ENCODE measurements around the gene WWTR1.

Gene WWTR1

DNA sequence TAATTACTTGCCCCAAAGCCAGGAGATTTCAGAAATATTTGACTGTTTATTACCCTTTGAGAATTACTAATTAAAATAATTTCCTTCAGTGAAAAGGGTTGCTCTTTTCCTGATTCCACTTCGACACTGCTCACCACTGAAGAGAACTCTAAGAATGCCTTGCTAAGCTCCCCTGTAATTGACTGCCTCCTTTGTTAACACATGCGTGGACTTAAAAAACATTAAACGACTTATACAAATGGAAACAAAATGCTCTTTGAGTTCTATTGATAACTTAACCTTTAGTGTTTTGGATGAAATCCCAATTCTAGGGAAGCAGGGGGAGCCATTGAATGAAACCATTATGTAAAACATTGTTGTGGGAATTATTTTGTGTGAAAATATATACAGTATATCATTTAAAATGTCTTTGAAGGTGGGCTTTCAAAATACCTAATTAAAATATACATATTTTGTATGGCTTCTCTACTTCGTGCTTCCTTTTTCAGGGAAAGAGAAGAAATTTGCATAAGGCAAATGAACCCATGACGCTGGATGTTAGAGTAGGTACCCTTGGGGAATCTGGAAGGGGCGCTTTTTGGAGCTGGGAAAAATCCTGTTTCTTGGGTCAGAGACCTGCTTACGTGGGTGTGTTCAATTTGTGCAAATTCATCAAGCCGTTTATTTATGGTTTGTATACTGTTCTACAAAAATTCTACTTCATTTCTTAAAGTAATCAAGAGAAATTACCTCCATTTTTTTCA lies 64.2 kb downstream of the WWTR1 start:
- no peak for DNase-seq (ENCODE audit: low read depth in 2 of 2)

DNA sequence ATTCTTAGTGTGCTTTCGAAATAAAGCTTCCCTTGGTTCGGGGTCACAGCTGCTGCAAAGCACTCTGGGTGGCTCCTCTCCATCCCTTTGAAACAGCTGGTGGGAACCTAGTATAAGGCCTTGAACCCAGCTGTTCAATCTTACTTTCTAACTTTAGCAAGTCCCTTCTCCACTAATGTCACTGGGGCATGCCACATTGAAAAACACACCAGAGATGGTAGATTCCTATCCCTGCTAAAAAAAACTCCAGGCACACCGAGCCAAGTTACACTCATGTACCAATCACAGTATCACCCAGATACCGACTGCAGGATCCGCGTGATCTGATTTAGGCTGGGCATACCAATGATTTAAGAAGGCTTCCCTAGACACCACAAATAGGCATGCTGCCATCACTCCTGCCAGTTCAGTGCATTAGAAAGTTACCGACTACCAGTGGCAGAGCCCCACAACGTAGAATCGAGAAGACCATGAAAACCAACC lies 65.0 kb downstream of the WWTR1 start:
- no peak for DNase-seq (ENCODE audit: low read depth in 2 of 2)

DNA sequence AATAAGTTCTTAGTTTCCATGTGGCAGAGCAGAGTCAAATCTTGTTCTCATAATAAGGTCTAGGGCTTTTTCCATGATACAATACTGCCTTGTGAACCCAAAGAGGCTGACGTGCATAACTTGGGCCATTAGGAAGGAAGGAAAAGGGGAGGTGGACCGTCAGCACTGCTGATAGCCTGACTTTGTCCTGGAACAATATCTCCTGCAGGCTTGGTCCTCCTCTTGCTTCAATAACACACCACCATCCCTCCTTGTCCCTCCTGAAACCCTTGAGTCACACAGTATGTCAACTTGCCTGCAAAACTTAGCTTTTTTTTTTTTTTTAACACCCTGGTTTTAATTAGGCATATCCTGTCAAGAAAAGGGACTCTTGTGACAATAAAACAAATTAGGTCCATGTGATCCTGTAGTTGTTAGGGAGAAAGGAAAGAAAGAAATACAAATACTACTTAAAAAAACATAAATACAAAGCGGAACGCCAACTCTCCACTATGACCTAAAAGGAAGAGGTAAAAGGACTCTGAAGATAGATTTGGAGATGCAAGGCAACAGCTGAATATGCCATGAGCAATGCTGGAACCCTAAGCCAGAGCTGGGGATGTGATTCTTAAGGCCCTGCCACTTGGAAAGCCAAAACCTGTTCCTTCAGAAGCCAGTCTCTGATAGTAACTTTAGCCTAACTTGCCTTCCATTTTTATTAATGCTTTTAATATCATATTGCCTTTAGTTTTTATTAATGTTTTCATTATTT lies 67.0 kb downstream of the WWTR1 start:
- DNase-seq (ENCODE audit: low read depth in 2 of 2): no peak

DNA sequence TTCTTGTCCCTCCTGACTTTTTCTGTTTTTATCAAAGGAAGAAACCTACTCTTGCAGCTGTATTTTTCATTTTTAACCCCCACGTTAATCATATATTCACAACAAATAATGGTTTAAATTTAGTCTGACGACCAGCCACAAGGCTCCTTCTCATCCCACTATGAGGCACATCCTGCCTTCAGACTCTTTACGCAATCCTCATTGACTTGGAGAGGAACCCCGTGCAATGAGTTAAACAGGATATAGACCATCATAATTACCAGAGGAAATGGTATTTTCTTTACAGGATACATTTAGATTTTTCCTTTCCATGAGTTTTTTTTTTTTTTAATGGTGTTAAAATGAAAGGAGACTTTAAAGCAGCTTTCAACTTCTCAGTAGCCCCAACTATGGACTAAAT lies 68.5 kb downstream of the WWTR1 start:
- DNase-seq (ENCODE audit: low read depth in 2 of 2): no peak

DNA sequence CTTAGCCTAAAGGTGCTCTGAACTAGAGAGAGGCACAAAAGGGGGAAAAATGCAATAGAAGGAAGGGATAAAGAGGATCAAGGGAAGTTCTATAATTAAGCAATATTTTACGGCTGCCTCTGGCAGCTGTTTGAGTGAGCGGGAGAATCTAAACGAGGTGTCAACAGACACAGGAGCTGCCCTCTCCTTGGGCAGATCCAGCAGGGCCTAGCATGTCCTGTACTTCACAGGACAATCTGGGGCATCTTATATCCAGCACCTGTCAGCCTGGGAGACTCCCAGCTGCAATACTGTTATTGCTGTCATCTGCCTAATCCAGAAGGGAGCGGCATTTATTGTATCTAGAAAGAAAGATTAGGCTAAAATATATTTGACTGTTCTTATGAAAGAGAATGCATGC lies 68.9 kb downstream of the WWTR1 start:
- DNase-seq (ENCODE audit: low read depth in 2 of 2): no peak

DNA sequence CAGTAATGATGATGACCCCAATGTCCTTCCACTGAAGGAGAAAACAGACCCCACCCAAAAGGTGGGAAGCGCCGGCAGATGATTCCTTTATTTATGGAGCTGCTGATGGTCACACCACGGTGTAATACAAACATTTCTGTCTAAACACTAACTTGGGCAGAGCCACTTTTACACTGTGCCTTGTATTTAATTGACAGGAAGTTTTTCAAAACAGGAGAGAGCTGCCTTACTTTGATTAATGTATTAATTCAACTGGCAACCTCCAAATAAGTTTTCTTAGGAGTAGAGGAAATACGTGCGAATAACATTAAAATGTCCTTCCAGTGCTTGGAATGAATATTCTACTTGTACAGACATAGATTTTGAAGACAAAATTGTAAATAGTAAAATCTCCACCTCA lies 70.4 kb downstream of the WWTR1 start:
- DNase-seq (ENCODE audit: low read depth in 2 of 2): no peak

DNA sequence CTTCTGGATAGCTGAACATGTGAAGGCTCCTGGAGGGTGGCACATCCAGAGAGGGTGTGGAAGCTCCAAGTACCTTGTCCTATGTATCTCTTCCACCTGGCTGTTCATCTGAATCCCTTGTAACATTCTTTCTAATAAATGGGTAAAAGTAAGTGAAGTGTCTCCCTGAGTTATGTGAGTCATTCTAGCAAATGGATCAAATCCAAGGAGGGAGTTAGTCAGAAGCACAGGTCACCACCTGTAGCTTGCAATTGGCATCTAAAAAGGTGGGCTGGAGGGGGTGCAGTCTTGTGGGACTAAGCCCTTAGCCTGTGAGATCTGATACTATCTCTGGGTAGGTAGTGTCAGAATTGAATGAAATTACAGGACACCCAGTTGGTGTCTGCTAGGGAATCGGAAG lies 71.0 kb downstream of the WWTR1 start:
- no peak for DNase-seq (ENCODE audit: low read depth in 2 of 2)

DNA sequence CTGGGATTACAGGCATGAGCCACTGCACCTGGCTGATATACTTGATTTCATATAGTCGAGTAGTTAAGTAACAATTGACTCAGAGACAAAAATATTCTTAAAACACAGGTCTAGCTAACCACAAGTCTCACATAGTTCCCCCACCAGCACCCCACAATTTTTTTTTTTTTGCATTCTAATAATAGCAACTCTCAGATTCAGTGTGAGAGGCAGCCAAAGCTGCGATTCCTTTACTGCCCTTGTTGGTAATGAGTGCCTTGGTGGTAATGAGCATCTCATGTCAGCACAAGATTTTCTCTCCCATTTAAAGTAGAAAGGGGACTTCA lies 72.5 kb downstream of the WWTR1 start:
- no peak for DNase-seq (ENCODE audit: low read depth in 2 of 2)

DNA sequence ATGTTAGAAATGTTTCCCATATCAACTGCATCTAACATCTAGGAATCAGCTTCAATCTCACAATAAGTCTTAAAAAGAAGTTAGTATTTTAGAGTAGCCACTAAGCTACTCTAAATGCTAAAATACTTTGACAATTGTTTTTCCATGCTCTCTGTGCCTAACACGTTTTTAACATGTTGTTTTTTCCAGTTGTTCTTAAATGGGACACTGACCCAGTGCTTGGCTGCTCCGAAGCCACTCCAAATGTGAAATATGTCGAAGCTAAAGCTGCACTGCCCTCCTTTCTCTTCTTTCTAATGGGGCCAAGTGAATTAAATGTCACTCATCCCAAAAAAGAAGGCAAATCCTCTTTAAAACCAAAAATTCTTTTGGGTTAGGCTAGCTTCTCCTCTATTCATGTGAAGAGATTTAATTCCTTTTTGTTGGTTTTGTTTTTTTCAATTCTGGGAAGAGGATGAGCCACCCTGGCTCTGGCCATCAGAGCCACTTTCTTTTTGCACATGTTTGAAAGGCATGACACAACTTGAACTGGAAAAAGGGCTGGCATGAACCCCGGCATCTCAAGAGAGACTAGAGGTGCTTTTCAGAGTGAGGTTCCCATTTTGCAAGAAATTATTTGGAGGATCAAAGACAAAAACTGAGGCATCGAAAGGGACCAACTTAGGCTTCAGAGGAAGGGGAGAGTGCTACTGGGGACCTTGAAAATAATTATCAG lies 73.7 kb downstream of the WWTR1 start:
- DNase-seq (ENCODE audit: low read depth in 2 of 2): no peak

DNA sequence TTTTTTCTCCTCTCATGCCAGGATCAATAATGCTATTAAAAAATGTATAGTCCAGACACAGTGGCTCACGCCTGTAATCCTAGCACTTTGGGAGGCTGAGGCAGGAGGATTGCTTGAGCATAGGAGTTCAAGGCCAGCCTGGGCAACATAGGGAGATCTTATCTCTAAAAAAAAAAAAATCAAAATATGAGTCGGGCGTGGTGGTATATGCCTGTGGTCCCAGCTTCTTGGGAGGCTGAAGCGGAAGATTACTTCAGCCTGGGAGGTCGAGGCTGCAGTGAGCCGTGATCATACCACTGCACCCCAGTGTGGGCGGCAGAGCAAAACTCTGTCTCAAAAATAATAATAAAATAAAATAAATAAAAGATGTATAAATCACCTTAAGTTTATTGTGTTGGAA lies 75.4 kb downstream of the WWTR1 start:
- no peak for DNase-seq (ENCODE audit: low read depth in 2 of 2)

DNA sequence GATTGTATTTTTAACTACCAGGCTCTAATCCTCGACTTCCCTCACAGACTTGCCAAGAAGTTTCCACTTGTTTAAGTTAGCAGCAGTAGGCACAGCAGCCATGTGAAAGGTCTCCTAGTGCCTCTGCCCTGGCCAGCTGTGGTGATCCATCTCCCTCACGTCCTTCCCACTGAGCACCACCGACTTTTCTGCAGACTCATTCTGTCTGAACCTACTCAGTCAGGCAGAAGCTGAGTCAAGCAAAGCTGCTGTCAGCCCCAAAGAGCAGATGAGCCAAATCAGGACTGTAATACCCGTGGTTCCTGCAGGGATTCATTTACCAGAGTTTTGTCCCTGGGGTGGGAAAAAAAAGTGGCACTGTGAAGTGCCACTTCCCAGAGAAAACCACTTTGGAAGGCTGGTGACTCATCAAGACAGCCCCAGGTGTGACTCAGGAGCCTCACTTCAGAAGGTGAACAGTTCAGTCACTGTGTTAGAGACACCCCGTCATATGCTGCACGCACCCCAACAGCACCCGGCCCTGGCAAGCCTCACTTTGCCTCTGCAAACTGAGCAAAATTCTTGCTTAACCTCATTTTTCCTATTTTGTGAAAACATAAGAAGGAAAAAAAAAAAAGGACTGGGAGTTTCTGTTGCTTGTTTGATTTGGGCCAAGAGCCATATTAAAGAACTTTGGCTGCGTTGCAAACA lies 76.0 kb downstream of the WWTR1 start:
- no peak for DNase-seq (ENCODE audit: low read depth in 2 of 2)

DNA sequence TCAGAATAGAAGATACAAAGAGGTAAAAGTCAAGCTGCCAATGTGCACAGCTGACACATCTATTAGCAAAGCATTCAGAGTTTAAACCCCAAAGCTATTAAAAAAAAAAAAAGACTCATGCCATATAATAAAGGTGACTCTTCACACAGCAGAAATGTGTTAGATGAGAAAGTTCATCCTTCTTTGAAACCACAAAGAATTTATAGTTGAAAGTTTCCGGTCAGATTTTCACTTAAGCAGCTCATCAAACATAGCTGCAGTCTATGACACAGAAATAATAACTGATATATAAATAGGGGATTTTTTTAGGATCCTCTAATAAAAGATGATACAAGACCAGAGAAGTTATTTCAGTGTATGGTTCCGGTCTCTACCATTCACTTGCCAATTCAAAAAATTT lies 76.6 kb downstream of the WWTR1 start:
- no peak for DNase-seq (ENCODE audit: low read depth in 2 of 2)

DNA sequence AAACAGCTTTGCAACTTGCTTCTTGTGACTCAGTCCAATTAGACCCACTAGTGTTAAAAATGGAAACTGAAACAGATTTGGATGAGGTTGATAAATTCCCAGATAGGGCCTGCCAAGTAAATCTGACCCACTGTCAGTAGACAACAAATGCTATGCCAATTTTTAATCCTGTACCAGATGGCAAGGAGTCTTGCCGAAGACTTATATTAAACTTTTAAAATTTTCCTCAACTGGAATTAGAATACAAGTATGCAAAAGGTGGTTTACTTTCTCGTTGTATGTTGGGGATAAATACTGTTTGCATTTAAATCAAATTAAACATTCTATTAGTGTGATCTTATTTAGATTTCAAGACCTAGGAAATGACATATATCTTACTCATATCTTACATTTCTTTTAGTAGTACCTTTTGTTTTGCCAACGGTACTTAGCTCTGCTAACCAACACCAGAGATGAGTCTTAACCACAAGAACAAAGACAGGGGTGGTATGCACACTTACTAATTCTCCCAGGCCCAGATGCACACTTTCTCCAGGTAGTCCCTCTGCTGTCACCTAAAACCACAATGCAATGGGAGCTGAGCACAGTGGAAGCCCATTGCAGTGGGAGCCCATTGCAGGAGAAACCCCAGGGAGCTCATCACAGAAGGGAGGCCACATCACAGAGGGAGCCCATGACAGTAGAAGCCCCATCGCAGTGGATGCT lies 77.8 kb downstream of the WWTR1 start:
- no peak for DNase-seq (ENCODE audit: low read depth in 2 of 2)

DNA sequence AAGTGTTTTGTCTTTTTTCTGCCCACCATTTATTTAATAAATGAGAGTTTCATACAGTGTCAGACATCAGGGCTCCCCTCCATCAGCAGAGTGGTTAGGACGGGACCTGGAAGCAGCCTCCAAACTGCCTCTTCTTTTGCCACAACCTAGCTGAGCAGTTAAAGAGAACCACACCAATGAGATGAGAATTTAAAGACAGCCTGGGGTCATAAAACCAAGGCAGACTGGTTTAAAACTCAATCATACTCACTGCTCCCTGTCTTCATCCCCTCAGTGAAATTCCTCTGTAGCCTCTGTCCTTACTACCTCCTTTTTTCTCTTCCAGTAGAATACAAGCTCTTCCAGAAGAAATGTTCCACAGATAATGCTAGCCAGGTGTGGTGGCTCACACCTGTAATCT lies 78.7 kb downstream of the WWTR1 start:
- DNase-seq (ENCODE audit: low read depth in 2 of 2): no peak

DNA sequence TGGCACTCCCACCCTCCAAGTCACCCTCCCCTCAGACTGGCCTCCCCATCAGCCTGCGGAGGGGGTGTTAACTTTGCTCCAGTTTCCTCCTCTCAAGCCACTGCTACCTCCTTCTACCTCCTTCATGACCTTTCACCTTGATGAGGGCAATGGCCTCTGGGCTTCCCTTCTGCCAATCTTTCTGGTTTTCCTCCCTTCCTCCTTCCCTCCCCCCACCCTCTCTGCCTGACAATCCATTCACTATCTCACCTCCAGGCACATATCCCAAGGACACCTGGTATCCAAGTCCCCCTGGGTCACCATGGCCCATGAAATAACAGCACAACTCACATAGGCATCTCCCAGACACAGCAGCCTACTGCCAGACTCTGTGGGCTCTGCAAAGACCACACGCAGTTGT lies 80.0 kb downstream of the WWTR1 start:
- DNase-seq (ENCODE audit: low read depth in 2 of 2): no peak

DNA sequence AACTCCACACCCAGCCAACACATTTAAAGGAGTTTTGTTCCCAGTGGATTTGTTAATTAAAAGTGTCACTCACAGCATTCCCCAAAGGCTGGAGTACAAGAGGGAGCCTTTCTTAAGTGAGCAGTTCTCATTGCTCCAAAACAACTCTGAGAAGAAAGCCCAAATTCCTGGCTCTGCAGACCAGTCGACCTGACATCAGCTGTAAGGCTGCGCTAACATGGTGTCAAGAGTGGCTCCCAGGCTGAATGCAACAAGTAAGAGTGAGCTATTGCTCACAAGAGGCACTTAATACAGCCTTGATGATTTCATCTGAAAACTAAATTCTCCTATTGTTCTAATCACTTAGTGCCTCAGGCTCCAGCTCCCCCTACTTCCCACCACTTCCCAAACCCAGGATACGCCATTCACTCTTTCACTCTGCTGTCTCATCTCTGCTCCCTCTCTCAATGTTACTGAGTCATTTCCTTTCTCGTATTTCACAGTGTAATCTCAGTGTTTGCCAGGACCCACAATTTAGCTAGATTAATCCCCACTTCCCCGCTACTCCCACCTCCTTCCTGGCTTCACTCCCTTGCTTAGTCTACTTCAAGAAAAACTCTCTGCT lies 81.8 kb downstream of the WWTR1 start:
- DNase-seq (ENCODE audit: low read depth in 2 of 2): no peak

DNA sequence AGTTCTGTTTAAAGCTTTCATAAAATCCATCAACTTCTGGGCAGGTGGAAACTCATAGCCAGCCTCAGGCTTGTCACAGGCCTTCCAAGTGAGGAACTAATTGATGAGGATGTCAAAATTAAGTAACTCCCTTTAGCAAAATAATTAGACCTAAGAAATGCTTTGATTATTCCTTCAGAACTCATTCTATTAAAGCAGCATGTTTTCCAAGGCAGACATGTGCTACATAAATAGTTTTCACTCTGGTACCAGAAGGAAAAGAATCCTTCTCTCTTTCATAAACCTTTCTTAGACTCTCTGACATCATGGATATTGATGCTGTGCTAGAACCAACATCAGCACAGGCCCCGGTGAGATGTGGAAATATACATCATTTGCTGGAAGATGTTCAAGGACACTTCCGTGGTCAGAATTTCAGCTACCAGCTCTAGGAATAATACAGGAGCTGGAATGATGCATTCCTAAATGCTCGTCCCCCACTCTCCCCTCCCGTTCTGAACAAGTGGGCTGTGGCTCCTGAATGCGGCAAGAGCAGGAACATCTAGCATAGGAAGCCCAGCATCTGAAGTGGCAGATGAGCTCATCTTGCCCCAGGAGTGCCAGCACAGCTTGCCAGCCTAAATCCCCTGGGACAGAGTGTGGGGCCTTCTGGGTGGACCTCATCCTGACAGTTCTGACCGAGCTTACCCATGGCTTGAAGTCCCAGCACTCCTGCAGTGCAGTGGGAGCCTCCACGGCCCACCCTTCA lies 82.4 kb downstream of the WWTR1 start:
- DNase-seq (ENCODE audit: low read depth in 2 of 2): no peak

DNA sequence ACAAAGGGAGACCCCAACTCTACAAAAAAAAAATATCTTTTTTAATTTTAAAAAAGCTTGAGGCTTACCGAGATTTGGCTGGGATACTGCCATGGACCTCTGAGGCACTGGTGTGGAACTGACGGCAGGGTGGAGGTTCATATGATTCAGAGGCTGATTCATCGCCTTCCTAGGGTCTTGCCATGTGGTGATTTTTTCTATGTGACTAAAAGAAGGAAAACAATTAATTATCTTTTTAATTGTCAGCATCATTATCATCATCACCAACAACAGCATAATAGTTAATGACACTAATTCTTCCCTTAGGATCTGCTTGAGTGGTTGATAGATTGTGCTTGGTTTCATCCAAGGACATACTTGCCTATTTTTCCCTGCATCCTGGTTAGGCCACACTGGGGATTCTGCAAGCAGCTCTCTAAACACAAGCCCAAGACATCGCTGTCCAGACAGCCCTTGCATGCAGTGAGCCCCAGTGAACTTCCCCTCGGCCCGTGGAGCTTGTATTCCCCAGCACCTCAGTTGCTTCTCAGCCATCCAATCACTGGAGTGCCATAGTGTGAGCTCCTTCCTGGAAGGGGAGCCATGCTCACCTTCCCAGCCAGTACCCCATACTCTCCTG lies 84.9 kb downstream of the WWTR1 start:
- no peak for DNase-seq (ENCODE audit: low read depth in 2 of 2)

DNA sequence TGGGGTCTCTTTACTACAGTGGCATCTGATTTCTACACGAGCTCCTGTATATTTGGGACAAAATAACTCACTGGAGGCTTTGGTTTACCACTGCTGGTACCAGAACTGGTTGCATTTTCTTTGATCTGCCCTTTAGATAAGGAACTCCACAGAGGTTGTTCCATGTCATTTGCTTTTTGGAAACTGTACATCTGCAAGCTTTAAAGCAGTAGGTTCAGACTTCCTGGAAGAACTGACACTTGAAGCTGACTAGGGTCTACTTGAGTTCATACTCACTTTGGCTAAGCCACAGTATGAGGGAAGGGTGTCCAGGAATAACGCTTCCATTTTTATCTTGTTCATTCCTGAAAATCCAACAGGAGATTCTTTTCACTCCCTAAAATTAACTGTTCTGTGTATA lies 86.4 kb downstream of the WWTR1 start:
- DNase-seq (ENCODE audit: low read depth in 2 of 2): no peak

DNA sequence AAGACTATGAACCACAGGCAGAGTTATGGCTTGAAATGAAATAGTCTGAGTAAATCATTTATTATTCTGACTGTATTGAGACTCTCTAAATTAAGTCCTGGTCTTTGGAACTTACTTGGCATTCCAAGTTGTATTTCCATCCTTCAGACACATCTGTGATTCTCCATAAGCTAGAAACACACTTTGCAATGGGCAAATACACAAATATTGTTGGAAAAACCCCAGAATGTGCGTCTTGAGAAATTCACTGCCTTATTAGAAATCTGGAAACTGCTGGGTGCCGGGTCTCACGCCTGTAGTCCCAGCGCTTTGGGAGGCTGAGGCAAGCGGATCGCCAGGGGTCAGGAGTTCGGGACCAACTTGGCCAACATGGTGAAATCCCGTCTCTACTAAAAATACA lies 87.8 kb downstream of the WWTR1 start:
- DNase-seq (ENCODE audit: low read depth in 2 of 2): no peak
